ENCODE measurements around the gene ACOXL. TPM values are rescaled to one million over a fixed set of nuclear protein-coding genes. Genes with fewer than 3 reads are reported as not detected.

The ACOXL gene
- total and polyA plus RNA-seq, 2 of the 8 experiments (the other 6 are each of a cell fraction or from before 2014, with no cell fraction given): 11.4 to 20.6 TPM

DNA sequence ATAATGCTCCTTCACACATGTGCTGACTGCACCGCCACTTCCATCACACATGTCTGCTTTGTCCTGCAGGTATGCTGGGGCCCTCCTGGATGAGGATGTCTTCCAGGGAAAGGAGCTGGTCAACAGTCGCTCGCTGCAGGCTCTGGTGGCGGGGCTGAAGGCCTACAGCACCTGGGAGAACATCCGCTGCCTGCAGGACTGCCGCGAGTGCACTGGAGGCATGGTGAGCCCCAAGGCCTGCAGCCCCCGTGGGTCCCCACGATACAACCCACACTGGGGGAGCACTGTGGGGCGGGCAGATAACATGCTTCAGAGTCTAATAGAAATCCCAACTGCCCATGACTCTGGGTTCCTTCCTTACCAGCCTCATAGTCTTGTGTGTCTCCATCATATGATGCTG is 201.0 kb downstream of the ACOXL start (continued):
- TF ChIP-seq, protein P1, sequence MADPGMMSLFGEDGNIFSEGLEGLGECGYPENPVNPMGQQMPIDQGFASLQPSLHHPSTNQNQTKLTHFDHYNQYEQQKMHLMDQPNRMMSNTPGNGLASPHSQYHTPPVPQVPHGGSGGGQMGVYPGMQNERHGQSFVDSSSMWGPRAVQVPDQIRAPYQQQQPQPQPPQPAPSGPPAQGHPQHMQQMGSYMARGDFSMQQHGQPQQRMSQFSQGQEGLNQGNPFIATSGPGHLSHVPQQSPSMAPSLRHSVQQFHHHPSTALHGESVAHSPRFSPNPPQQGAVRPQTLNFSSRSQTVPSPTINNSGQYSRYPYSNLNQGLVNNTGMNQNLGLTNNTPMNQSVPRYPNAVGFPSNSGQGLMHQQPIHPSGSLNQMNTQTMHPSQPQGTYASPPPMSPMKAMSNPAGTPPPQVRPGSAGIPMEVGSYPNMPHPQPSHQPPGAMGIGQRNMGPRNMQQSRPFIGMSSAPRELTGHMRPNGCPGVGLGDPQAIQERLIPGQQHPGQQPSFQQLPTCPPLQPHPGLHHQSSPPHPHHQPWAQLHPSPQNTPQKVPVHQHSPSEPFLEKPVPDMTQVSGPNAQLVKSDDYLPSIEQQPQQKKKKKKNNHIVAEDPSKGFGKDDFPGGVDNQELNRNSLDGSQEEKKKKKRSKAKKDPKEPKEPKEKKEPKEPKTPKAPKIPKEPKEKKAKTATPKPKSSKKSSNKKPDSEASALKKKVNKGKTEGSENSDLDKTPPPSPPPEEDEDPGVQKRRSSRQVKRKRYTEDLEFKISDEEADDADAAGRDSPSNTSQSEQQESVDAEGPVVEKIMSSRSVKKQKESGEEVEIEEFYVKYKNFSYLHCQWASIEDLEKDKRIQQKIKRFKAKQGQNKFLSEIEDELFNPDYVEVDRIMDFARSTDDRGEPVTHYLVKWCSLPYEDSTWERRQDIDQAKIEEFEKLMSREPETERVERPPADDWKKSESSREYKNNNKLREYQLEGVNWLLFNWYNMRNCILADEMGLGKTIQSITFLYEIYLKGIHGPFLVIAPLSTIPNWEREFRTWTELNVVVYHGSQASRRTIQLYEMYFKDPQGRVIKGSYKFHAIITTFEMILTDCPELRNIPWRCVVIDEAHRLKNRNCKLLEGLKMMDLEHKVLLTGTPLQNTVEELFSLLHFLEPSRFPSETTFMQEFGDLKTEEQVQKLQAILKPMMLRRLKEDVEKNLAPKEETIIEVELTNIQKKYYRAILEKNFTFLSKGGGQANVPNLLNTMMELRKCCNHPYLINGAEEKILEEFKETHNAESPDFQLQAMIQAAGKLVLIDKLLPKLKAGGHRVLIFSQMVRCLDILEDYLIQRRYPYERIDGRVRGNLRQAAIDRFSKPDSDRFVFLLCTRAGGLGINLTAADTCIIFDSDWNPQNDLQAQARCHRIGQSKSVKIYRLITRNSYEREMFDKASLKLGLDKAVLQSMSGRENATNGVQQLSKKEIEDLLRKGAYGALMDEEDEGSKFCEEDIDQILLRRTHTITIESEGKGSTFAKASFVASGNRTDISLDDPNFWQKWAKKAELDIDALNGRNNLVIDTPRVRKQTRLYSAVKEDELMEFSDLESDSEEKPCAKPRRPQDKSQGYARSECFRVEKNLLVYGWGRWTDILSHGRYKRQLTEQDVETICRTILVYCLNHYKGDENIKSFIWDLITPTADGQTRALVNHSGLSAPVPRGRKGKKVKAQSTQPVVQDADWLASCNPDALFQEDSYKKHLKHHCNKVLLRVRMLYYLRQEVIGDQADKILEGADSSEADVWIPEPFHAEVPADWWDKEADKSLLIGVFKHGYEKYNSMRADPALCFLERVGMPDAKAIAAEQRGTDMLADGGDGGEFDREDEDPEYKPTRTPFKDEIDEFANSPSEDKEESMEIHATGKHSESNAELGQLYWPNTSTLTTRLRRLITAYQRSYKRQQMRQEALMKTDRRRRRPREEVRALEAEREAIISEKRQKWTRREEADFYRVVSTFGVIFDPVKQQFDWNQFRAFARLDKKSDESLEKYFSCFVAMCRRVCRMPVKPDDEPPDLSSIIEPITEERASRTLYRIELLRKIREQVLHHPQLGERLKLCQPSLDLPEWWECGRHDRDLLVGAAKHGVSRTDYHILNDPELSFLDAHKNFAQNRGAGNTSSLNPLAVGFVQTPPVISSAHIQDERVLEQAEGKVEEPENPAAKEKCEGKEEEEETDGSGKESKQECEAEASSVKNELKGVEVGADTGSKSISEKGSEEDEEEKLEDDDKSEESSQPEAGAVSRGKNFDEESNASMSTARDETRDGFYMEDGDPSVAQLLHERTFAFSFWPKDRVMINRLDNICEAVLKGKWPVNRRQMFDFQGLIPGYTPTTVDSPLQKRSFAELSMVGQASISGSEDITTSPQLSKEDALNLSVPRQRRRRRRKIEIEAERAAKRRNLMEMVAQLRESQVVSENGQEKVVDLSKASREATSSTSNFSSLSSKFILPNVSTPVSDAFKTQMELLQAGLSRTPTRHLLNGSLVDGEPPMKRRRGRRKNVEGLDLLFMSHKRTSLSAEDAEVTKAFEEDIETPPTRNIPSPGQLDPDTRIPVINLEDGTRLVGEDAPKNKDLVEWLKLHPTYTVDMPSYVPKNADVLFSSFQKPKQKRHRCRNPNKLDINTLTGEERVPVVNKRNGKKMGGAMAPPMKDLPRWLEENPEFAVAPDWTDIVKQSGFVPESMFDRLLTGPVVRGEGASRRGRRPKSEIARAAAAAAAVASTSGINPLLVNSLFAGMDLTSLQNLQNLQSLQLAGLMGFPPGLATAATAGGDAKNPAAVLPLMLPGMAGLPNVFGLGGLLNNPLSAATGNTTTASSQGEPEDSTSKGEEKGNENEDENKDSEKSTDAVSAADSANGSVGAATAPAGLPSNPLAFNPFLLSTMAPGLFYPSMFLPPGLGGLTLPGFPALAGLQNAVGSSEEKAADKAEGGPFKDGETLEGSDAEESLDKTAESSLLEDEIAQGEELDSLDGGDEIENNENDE (IDR thresholded peaks at IDR 0.05; ENCODE audit: insufficient replicate concordance, low read length): no peak
- TF ChIP-seq TAF7 (optimal IDR thresholded peaks at IDR 0.05; ENCODE audit: borderline replicate concordance, low read depth, low read length) (no peak), EGR1 (IDR thresholded peaks at IDR 0.05; ENCODE audit: borderline replicate concordance, low read depth, low read length) (no peak), POU5F1 (IDR thresholded peaks at IDR 0.05; ENCODE audit: low read depth, low read length) (no peak), POLR2A (IDR thresholded peaks at IDR 0.05; ENCODE audit: control extremely low read depth in 1 of 2, low read depth in 2 of 2, low read length in 2 of 2) (no peak), BACH1 (IDR thresholded peaks at IDR 0.05; ENCODE audit: low read length) (no peak), BRCA1 (IDR thresholded peaks at IDR 0.05; ENCODE audit: low read depth, low read length) (no peak)
